IPS-20b (cell line): Measurements from ENCODE around the gene KANTR.

Experiments
- H3K27ac ChIP-seq: one replicate; pipeline ENCODE4 v1.5.1; 2013; ENCODE audit warnings: low read length
- H3K27me3 ChIP-seq: 2 replicates; pipeline ENCODE4 v1.6.1; 2013; ENCODE audit warnings: mild to moderate bottlenecking, low read length, inconsistent platforms; ENCODE audit not compliant: insufficient read depth
- H3K36me3 ChIP-seq: 2 replicates; pipeline ENCODE4 v1.6.1; 2013; ENCODE audit warnings: low read depth, mild to moderate bottlenecking, inconsistent platforms, low read length, moderate library complexity; ENCODE audit not compliant: insufficient read depth
- H3K4me1 ChIP-seq: 2 replicates; pipeline ENCODE4 v1.6.1; 2013; ENCODE audit warnings: mild to moderate bottlenecking, control low read depth, inconsistent platforms, low read length, moderate library complexity; ENCODE audit not compliant: insufficient read depth
- H3K4me3 ChIP-seq: 2 replicates; pipeline ENCODE4 v1.5.1; 2013; ENCODE audit warnings: mild to moderate bottlenecking, low read length, inconsistent platforms
- H3K9ac ChIP-seq: 2 replicates; pipeline ENCODE4 v1.6.1; 2013; ENCODE audit warnings: low read depth, mild to moderate bottlenecking, inconsistent platforms, low read length, moderate library complexity
- H3K9me3 ChIP-seq: 2 replicates; pipeline ENCODE4 v1.6.1; 2013; ENCODE audit warnings: mild to moderate bottlenecking, low read depth, low read length, inconsistent platforms; ENCODE audit not compliant: insufficient read depth

KANTR gene

GRCh38 chrX:53093177-53093655 lies 726 bp upstream of the KANTR start:
- H3K9ac ChIP-seq = peak overlapping the region; percentile 80; the same call in 1 of the 2 replicates
- no peaks in the 10 kb centered on the region for H3K4me1 ChIP-seq
- H3K4me3 ChIP-seq = peak overlapping the region; percentile 90
- no peaks in the 10 kb centered on the region for H3K36me3 ChIP-seq
- peak overlapping the region; percentile 80 for H3K27ac ChIP-seq
- no peaks in the 10 kb centered on the region for H3K27me3 ChIP-seq
- H3K9me3 ChIP-seq = no peaks in the 10 kb centered on the region

DNA sequence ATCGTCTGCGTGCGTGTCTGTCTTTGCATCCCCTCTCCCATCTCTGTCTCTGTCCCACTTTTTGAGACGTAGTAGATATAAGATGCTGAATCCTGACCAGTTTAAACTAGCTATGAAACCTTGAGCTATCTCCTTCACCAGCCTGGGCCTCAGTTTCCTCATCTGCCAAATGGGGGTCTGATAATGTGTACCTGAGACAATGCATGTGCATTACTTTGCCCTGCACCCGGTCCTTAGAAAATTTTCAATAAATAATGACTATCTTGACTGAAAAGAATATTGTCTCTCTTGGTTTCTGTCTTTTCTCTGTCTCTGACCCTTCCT lies 602 bp downstream of the KANTR start:
- no peaks in the 10 kb centered on the region for H3K4me1 ChIP-seq
- no peaks in the 10 kb centered on the region for H3K36me3 ChIP-seq
- H3K27ac ChIP-seq = no peak overlapping the region
- no peaks in the 10 kb centered on the region for H3K9me3 ChIP-seq
- H3K4me3 ChIP-seq = peak overlapping the region; percentile 90
- no peaks in the 10 kb centered on the region for H3K27me3 ChIP-seq
- peak overlapping the region; percentile 79; the same call in 1 of the 2 replicates for H3K9ac ChIP-seq

DNA sequence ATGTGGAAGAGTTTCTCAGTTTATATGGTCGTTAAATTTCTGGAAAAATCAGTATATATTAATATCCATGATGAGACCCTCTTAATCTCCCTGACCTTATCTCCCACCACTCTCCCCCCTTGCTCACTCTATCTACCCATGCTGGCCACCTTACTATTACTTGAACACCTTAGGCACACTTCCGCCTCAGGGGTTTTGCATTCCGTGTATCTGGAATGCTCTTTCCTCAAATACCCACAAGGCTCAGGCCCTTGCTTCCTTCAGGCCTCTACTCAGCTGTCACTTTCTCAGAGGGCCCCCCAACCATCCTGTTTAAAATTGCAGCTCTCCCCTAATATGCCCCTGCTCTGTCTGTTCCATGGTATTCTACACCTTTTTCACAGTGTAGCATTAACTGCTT lies 1.9 kb downstream of the KANTR start:
- no peaks in the 10 kb centered on the region for H3K27me3 ChIP-seq
- no peaks in the 10 kb centered on the region for H3K36me3 ChIP-seq
- H3K4me3 ChIP-seq = no peak overlapping the region
- no peak overlapping the region for H3K27ac ChIP-seq
- H3K4me1 ChIP-seq = no peaks in the 10 kb centered on the region
- H3K9me3 ChIP-seq = no peaks in the 10 kb centered on the region
- no peak overlapping the region for H3K9ac ChIP-seq

- H3K4me3 ChIP-seq = no peak overlapping the region
- H3K9me3 ChIP-seq = no peaks in the 10 kb centered on the region
- no peaks in the 10 kb centered on the region for H3K27me3 ChIP-seq
- no peaks in the 10 kb centered on the region for H3K4me1 ChIP-seq
- no peaks in the 10 kb centered on the region; the same call in 1 of the 2 replicates for H3K36me3 ChIP-seq
- no peak overlapping the region for H3K27ac ChIP-seq
- no peak overlapping the region for H3K9ac ChIP-seq
These were observed 21.1 kb downstream of the KANTR start for GRCh38 chrX:53114864-53115549.

- Histone ChIP-seq H3K27ac (no peak overlapping the region), H3K9me3 (no peaks in the 10 kb centered on the region), H3K36me3 (no peaks in the 10 kb centered on the region), H3K9ac (no peak overlapping the region), H3K4me1 (no peaks in the 10 kb centered on the region), H3K27me3 (no peaks in the 10 kb centered on the region), H3K4me3 (no peak overlapping the region)
These were observed 21.6 kb downstream of the KANTR start for GRCh38 chrX:53115550-53115874.

- no peaks in the 10 kb centered on the region for H3K36me3 ChIP-seq
- no peak overlapping the region for H3K9ac ChIP-seq
- H3K9me3 ChIP-seq = no peaks in the 10 kb centered on the region
- H3K27ac ChIP-seq = no peak overlapping the region
- no peaks in the 10 kb centered on the region for H3K4me1 ChIP-seq
- no peaks in the 10 kb centered on the region for H3K27me3 ChIP-seq
- H3K4me3 ChIP-seq = no peak overlapping the region
These were observed 22.2 kb downstream of the KANTR start for GRCh38 chrX:53116101-53116500.

DNA sequence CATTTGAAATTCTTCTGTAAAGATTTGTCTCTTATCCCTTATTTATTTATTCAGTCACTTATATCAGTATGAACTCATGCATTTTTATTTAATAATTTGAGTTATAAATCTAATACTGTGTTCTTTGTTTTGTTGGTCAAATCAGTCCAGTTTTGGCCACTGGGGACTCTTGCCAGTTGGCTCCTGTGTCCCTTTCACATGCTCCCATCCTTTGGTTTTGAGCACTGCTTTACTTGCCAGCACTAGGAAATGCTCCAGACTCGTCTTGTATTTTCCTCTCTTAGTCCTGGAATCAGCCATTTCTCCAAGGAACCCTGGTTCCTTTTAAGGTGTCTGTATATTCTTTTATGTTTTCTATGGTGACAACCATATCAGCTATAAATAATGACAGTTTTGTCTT lies 28.1 kb downstream of the KANTR start:
- Histone ChIP-seq H3K27me3 (no peaks in the 10 kb centered on the region), H3K4me1 (no peaks in the 10 kb centered on the region), H3K4me3 (no peak overlapping the region), H3K36me3 (no peaks in the 10 kb centered on the region), H3K9me3 (no peaks in the 10 kb centered on the region), H3K9ac (no peak overlapping the region), H3K27ac (no peak overlapping the region)

- Histone ChIP-seq H3K36me3 (no peaks in the 10 kb centered on the region), H3K9me3 (no peaks in the 10 kb centered on the region), H3K27ac (no peak overlapping the region), H3K4me3 (no peak overlapping the region), H3K4me1 (no peaks in the 10 kb centered on the region), H3K9ac (no peak overlapping the region), H3K27me3 (no peaks in the 10 kb centered on the region)
These were observed 31.6 kb downstream of the KANTR start for GRCh38 chrX:53125506-53125905.

- H3K4me1 ChIP-seq = no peaks in the 10 kb centered on the region
- H3K9ac ChIP-seq = no peak overlapping the region
- H3K27me3 ChIP-seq = no peaks in the 10 kb centered on the region
- H3K9me3 ChIP-seq = no peaks in the 10 kb centered on the region
- no peaks in the 10 kb centered on the region for H3K36me3 ChIP-seq
- H3K4me3 ChIP-seq = no peak overlapping the region
- no peak overlapping the region for H3K27ac ChIP-seq
These were observed 32.4 kb downstream of the KANTR start for GRCh38 chrX:53126377-53126776.

DNA sequence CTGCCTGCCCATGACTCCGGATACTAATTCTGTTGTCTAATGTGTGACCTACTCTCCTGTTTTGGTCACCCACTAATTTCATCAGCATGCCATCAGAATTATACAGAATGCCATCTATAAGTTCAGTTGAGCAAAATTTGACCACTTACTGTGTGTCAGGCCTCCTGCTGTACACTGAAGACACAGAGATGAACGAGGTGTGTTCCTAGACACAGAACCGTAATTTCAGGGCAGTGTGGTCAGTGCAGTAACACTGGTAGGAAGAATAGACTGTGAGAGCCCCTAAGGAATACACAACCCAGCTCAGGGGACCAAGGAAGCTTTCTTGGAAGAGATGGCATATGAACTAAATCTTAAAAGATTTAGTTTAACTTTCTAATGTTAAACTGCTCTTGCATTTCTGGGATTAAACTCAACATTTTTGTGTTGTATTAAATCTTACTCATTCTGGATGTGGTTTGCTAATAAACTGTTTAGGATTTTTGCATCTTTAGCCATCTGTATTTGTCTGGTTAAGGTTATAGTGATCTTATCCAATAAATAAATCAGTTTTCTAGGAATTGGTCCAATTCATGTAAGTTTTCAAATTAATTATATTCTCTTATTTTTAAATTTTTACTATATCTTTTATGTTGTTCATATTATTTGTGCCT lies 34.3 kb downstream of the KANTR start:
- Histone ChIP-seq H3K27me3 (no peaks in the 10 kb centered on the region), H3K27ac (no peak overlapping the region), H3K36me3 (no peaks in the 10 kb centered on the region), H3K4me1 (no peaks in the 10 kb centered on the region), H3K9ac (no peak overlapping the region), H3K4me3 (no peak overlapping the region), H3K9me3 (no peaks in the 10 kb centered on the region)

GRCh38 chrX:53133400-53133799 lies 39.5 kb downstream of the KANTR start:
- H3K9ac ChIP-seq = no peak overlapping the region
- no peaks in the 10 kb centered on the region for H3K4me1 ChIP-seq
- H3K4me3 ChIP-seq = no peak overlapping the region
- H3K27ac ChIP-seq = no peak overlapping the region
- H3K36me3 ChIP-seq = no peaks in the 10 kb centered on the region
- H3K27me3 ChIP-seq = no peaks in the 10 kb centered on the region
- H3K9me3 ChIP-seq = no peaks in the 10 kb centered on the region

- Histone ChIP-seq H3K27me3 (no peaks in the 10 kb centered on the region), H3K27ac (no peak overlapping the region), H3K36me3 (no peaks in the 10 kb centered on the region), H3K4me1 (no peaks in the 10 kb centered on the region), H3K4me3 (no peak overlapping the region), H3K9ac (no peak overlapping the region), H3K9me3 (no peaks in the 10 kb centered on the region)
These were observed 41.6 kb downstream of the KANTR start for GRCh38 chrX:53135581-53135980.
